DND-41 (cell line): ENCODE data around the gene CYTH4.

Experiments
- CTCF ChIP-seq: IDR thresholded peaks from 2 replicates; pipeline ENCODE4 v1.5.1; 2012; ENCODE audit warnings: borderline replicate concordance, low read length, moderate library complexity, mild to moderate bottlenecking; ENCODE audit not compliant: poor library complexity, severe bottlenecking; ENCODE audit errors: extremely low read depth
- EZH2 ChIP-seq: IDR thresholded peaks from 3 replicates; pipeline ENCODE4 v1.6.1; 2012; ENCODE audit warnings: borderline replicate concordance, low read depth, mild to moderate bottlenecking, moderate library complexity, low read length, inconsistent platforms; ENCODE audit not compliant: severe bottlenecking

GRCh38 chr22:37273846-37274225 is 8.5 kb upstream of the CYTH4 start:
- TF ChIP-seq CTCF (no peak), EZH2 (no peak)
